HepG2 (cell line): ENCODE measurements around the gene DENND5B. TPM values are rescaled to one million over a fixed set of nuclear protein-coding genes. Genes with fewer than 3 reads are reported as not detected.

Source experiments
- KDM2A ChIP-seq: sonication (generic); formaldehyde crosslinking; IDR thresholded peaks from 2 replicates; pipeline ENCODE4 v1.4.0; 2020; ENCODE audit warnings: low read depth, missing genetic modification reagents, borderline replicate concordance
- LCORL ChIP-seq, 2 experiments: fragments of 450-650 bp in 1 of 2; sonication (generic) in 1 of 2; formaldehyde crosslinking in 1 of 2; IDR thresholded peaks; 2 replicates each; pipeline versions ENCODE4 v1.5.0 to v1.6.1; 2017 to 2020; ENCODE audit warnings: antibody characterized with exemption in 1 of 2, missing genetic modification reagents in 1 of 2
- MIXL1 ChIP-seq: IDR thresholded peaks from 2 replicates; pipeline ENCODE4 v1.6.1; 2016
- MTERF4 ChIP-seq: sonication (generic); formaldehyde crosslinking; IDR thresholded peaks from 2 replicates; pipeline ENCODE4 v1.8.0; 2023; ENCODE audit warnings: mild to moderate bottlenecking, missing genetic modification reagents
- NCOA2 ChIP-seq: sonication (generic); formaldehyde crosslinking; IDR thresholded peaks from 2 replicates; pipeline ENCODE4 v1.8.0; 2022; ENCODE audit warnings: inconsistent platforms
- RARA ChIP-seq: IDR thresholded peaks from 2 replicates; pipeline ENCODE4 v1.6.1; 2016; ENCODE audit warnings: missing genetic modification reagents, missing compliant biosample characterization
- REPIN1 ChIP-seq: sonication (generic); formaldehyde crosslinking; IDR thresholded peaks from 2 replicates; pipeline ENCODE4 v1.8.0; 2022; ENCODE audit warnings: missing genetic modification reagents, low read depth, mild to moderate bottlenecking, borderline replicate concordance
- RXRB ChIP-seq: IDR thresholded peaks from 2 replicates; pipeline ENCODE4 v1.6.1; 2016; ENCODE audit warnings: borderline replicate concordance, missing genetic modification reagents, missing compliant biosample characterization
- SAFB2 ChIP-seq: sonication (generic); formaldehyde crosslinking; IDR thresholded peaks from 2 replicates; pipeline ENCODE4 v1.5.1; 2020; ENCODE audit warnings: missing genetic modification reagents, low read depth, mild to moderate bottlenecking, borderline replicate concordance
- SALL2 ChIP-seq: sonication (generic); formaldehyde crosslinking; IDR thresholded peaks from 2 replicates; pipeline ENCODE4 v1.8.1; 2023; ENCODE audit warnings: mild to moderate bottlenecking, missing genetic modification reagents, inconsistent platforms
- SAP130 ChIP-seq: IDR thresholded peaks from 2 replicates; pipeline ENCODE4 v1.6.1; 2016; ENCODE audit warnings: low read depth
- SIX1 ChIP-seq: sonication (generic); formaldehyde crosslinking; IDR thresholded peaks from 2 replicates; pipeline ENCODE4 v1.4.0; 2020; ENCODE audit warnings: missing genetic modification reagents, borderline replicate concordance
- TCF7 ChIP-seq: sonication (generic); IDR thresholded peaks from 2 replicates; pipeline ENCODE4 v1.6.1; 2016; ENCODE audit warnings: antibody characterized with exemption, low read depth
- ZBTB1 ChIP-seq: sonication (generic); formaldehyde crosslinking; IDR thresholded peaks from 2 replicates; pipeline ENCODE4 v1.4.0; 2020; ENCODE audit warnings: missing genetic modification reagents, borderline replicate concordance
- ZBTB20 ChIP-seq: sonication (generic); formaldehyde crosslinking; IDR thresholded peaks from 2 replicates; pipeline ENCODE4 v1.8.1; 2023; ENCODE audit warnings: missing genetic modification reagents, low read depth, mild to moderate bottlenecking, borderline replicate concordance
- ZFP36L1 ChIP-seq: sonication (generic); formaldehyde crosslinking; IDR thresholded peaks from 2 replicates; pipeline ENCODE4 v1.8.0; 2022; ENCODE audit warnings: mild to moderate bottlenecking, missing genetic modification reagents, moderate library complexity
- ZNF12 ChIP-seq: sonication (generic); formaldehyde crosslinking; IDR thresholded peaks from 2 replicates; pipeline ENCODE4 v1.5.0; 2020; ENCODE audit warnings: missing genetic modification reagents
- ZNF24 ChIP-seq: fragments of 450-650 bp; IDR thresholded peaks from 2 replicates; pipeline ENCODE4 v1.6.1; 2017; ENCODE audit warnings: antibody characterized with exemption, mild to moderate bottlenecking
- ZNF251 ChIP-seq: sonication (generic); formaldehyde crosslinking; IDR thresholded peaks from 2 replicates; pipeline ENCODE4 v1.9.0; 2021; ENCODE audit warnings: mild to moderate bottlenecking, missing genetic modification reagents
- ZSCAN21 ChIP-seq: sonication (generic); formaldehyde crosslinking; IDR thresholded peaks from 2 replicates; pipeline ENCODE4 v1.8.0; 2022; ENCODE audit warnings: mild to moderate bottlenecking, missing genetic modification reagents, moderate library complexity, borderline replicate concordance
- ZSCAN5A ChIP-seq: sonication (generic); formaldehyde crosslinking; IDR thresholded peaks from 2 replicates; pipeline ENCODE4 v1.8.0; 2022; ENCODE audit warnings: mild to moderate bottlenecking, missing genetic modification reagents, borderline replicate concordance
- polyA plus RNA-seq, 8 experiments: library from polyadenylated mRNA; depleted of rRNA in 3 of 8; stranded (reverse) in 7 of 8; unstranded in 1 of 8; fragments of >200 nt; fragmentation: Illumina TruSeq in 4 of 8; extraction: Trizol in 4 of 8; gene quantifications; 2 replicates each; pipeline versions ENCODE4 v1.2.1 to v1.2.3, GENCODE V29; 2011 to 2016; ENCODE audit warnings: low read depth in 4 of 8, missing spikeins in 1 of 8, mixed read lengths in 1 of 8; ENCODE audit not compliant: insufficient read depth in 1 of 8
- total RNA-seq, 5 experiments: library from RNA; depleted of rRNA; stranded (reverse); fragments of >200 nt; fragmentation: Illumina TruSeq; extraction: Trizol; gene quantifications; 2 replicates each; pipeline ENCODE4 v1.2.3, GENCODE V29; 2016; ENCODE audit warnings: low read depth in 1 of 5
- TF ChIP-seq, protein P1 (sequence below): sonication (generic); formaldehyde crosslinking; IDR thresholded peaks from 2 replicates; pipeline ENCODE4 v1.4.0; 2020; ENCODE audit warnings: missing genetic modification reagents
- TF ChIP-seq, protein P2 (sequence below): sonication (generic); formaldehyde crosslinking; IDR thresholded peaks from 2 replicates; pipeline ENCODE4 v1.5.0; 2020; ENCODE audit warnings: missing genetic modification reagents, mild to moderate bottlenecking, borderline replicate concordance
- TF ChIP-seq, protein P3 (sequence below): sonication (generic); formaldehyde crosslinking; IDR thresholded peaks from 2 replicates; pipeline ENCODE4 v1.4.0; 2020; ENCODE audit warnings: missing genetic modification reagents, borderline replicate concordance

Gene DENND5B
- total and polyA plus RNA-seq, 2 of the 13 experiments (the other 11 are each of a cell fraction or from before 2014, with no cell fraction given) = 14.7 to 18.7 TPM

- TF ChIP-seq, protein P1, sequence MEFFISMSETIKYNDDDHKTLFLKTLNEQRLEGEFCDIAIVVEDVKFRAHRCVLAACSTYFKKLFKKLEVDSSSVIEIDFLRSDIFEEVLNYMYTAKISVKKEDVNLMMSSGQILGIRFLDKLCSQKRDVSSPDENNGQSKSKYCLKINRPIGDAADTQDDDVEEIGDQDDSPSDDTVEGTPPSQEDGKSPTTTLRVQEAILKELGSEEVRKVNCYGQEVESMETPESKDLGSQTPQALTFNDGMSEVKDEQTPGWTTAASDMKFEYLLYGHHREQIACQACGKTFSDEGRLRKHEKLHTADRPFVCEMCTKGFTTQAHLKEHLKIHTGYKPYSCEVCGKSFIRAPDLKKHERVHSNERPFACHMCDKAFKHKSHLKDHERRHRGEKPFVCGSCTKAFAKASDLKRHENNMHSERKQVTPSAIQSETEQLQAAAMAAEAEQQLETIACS (CRISPR knock-in tag) = no peak
- TF ChIP-seq, protein P2, sequence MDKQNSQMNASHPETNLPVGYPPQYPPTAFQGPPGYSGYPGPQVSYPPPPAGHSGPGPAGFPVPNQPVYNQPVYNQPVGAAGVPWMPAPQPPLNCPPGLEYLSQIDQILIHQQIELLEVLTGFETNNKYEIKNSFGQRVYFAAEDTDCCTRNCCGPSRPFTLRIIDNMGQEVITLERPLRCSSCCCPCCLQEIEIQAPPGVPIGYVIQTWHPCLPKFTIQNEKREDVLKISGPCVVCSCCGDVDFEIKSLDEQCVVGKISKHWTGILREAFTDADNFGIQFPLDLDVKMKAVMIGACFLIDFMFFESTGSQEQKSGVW (CRISPR knock-in tag) = no peak
- TF ChIP-seq REPIN1 (CRISPR knock-in tag) (no peak), RXRB (CRISPR knock-in tag) (peak; percentile 43; the same call in 1 of the 2 replicates), NCOA2 (CRISPR knock-in tag) (no peak), MTERF4 (no peak), ZSCAN21 (CRISPR knock-in tag) (no peak), KDM2A (CRISPR knock-in tag) (no peak), ZBTB20 (peak; percentile 33; the same call in 1 of the 2 replicates), MIXL1 (CRISPR knock-in tag) (0 out of 2 replicates have a peak, but pooled peaks have one; percentile 18), ZBTB1 (CRISPR knock-in tag) (no peak), ZSCAN5A (no peak), SIX1 (CRISPR knock-in tag) (no peak), ZFP36L1 (CRISPR knock-in tag) (no peak), ZNF12 (CRISPR knock-in tag) (no peak), TCF7 (peak; percentile 77), ZNF251 (CRISPR knock-in tag) (no peak), RARA (peak; percentile 37; the same call in 1 of the 2 replicates), SALL2 (CRISPR knock-in tag) (no peak), SAFB2 (no peak), SAP130 (CRISPR knock-in tag) (peak; percentile 20; the same call in 1 of the 2 replicates), ZNF24 (no peak), LCORL (IDR thresholded peaks at IDR 0.05) (no peak), LCORL (CRISPR knock-in tag; IDR thresholded peaks at IDR 0.05) (no peak)
- TF ChIP-seq, protein P3, sequence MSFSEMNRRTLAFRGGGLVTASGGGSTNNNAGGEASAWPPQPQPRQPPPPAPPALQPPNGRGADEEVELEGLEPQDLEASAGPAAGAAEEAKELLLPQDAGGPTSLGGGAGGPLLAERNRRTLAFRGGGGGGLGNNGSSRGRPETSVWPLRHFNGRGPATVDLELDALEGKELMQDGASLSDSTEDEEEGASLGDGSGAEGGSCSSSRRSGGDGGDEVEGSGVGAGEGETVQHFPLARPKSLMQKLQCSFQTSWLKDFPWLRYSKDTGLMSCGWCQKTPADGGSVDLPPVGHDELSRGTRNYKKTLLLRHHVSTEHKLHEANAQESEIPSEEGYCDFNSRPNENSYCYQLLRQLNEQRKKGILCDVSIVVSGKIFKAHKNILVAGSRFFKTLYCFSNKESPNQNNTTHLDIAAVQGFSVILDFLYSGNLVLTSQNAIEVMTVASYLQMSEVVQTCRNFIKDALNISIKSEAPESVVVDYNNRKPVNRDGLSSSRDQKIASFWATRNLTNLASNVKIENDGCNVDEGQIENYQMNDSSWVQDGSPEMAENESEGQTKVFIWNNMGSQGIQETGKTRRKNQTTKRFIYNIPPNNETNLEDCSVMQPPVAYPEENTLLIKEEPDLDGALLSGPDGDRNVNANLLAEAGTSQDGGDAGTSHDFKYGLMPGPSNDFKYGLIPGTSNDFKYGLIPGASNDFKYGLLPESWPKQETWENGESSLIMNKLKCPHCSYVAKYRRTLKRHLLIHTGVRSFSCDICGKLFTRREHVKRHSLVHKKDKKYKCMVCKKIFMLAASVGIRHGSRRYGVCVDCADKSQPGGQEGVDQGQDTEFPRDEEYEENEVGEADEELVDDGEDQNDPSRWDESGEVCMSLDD (CRISPR knock-in tag) = no peak
These were observed 64.8 kb downstream of the DENND5B start (continued) for GRCh38 chr12:31526158-31526546.
